Neural cell (in vitro differentiated cells): ENCODE results near the gene SEL1L3. TPM values are rescaled to one million over a fixed set of nuclear protein-coding genes. Genes with fewer than 3 reads are reported as not detected.

Source experiments
- H2AFZ ChIP-seq: fragments of 200-600, 300-800 bp; sonication (generic), shearing (Covaris generic); 2 replicates; pipeline ENCODE4 v1.6.0; 2014; ENCODE audit warnings: low read depth, mild to moderate bottlenecking, antibody characterized with exemption, low read length, moderate library complexity
- H3F3A ChIP-seq: fragments of 200-600 bp; shearing (Covaris generic); 2 replicates; pipeline ENCODE4 v1.6.1; 2016; ENCODE audit warnings: mild to moderate bottlenecking, moderate library complexity, mixed read lengths, antibody characterized with exemption, low read length; ENCODE audit not compliant: insufficient read depth, poor library complexity, severe bottlenecking
- H3K27ac ChIP-seq: fragments of 200-600, 300-800 bp; sonication (generic), shearing (Covaris generic); 2 replicates; pipeline ENCODE4 v1.5.1; 2014; ENCODE audit warnings: mild to moderate bottlenecking, low read length, moderate library complexity
- H3K27me3 ChIP-seq: fragments of 300-800, 200-600 bp; sonication (generic), shearing (Covaris generic); 2 replicates; pipeline ENCODE4 v1.6.0; 2014; ENCODE audit warnings: mild to moderate bottlenecking, low read depth, low read length, moderate library complexity; ENCODE audit not compliant: insufficient read depth
- H3K36me3 ChIP-seq: fragments of 300-800, 200-600 bp; sonication (generic), shearing (Covaris generic); 2 replicates; pipeline ENCODE4 v1.5.1; 2014; ENCODE audit warnings: mild to moderate bottlenecking, antibody characterized with exemption, low read length, moderate library complexity; ENCODE audit not compliant: insufficient read depth
- H3K4me2 ChIP-seq: fragments of 300-800, 200-600 bp; sonication (generic), shearing (Covaris generic); 2 replicates; pipeline ENCODE4 v1.6.0; 2014; ENCODE audit warnings: mild to moderate bottlenecking, low read length
- H3K4me3 ChIP-seq: fragments of 300-800, 200-600 bp; sonication (generic), shearing (Covaris generic); 2 replicates; pipeline ENCODE4 v1.5.1; 2014; ENCODE audit warnings: mild to moderate bottlenecking, low read length, moderate library complexity
- H3K79me2 ChIP-seq: fragments of 200-600 bp; shearing (Covaris generic); replicated peaks from 2 replicates; pipeline ENCODE4 v1.6.0; 2014; ENCODE audit warnings: mild to moderate bottlenecking, low read length, moderate library complexity; ENCODE audit not compliant: insufficient read depth
- H3K9ac ChIP-seq: fragments of 300-800, 200-600 bp; sonication (generic), shearing (Covaris generic); 2 replicates; pipeline ENCODE4 v1.6.1; 2016; ENCODE audit warnings: mild to moderate bottlenecking, low read length, mixed read lengths
- H3K9me2 ChIP-seq: fragments of 200-600 bp; shearing (Covaris generic); 2 replicates; pipeline ENCODE4 v1.6.1; 2016; ENCODE audit warnings: mild to moderate bottlenecking, low read length, mixed read lengths; ENCODE audit not compliant: insufficient read depth
- H3K9me3 ChIP-seq: fragments of 200-600, 300-800 bp; sonication (generic), shearing (Covaris generic); 2 replicates; pipeline ENCODE4 v1.6.1; 2016; ENCODE audit warnings: mild to moderate bottlenecking, mixed run types, low read length, moderate library complexity, mixed read lengths
- H4K20me1 ChIP-seq: fragments of 200-600 bp; shearing (Covaris generic); 2 replicates; pipeline ENCODE4 v1.6.1; 2016; ENCODE audit warnings: mild to moderate bottlenecking, mixed run types; ENCODE audit not compliant: insufficient read depth
- EP300 ChIP-seq: fragments of 450-650 bp; conservative IDR thresholded peaks from 2 replicates; pipeline ENCODE4 v1.6.1; 2014; ENCODE audit warnings: antibody characterized with exemption, mild to moderate bottlenecking, moderate library complexity; ENCODE audit not compliant: poor library complexity, severe bottlenecking
- EZH2 ChIP-seq: fragments of 200-600, 300-800 bp; shearing (Covaris generic), sonication (generic); IDR thresholded peaks from 2 replicates; pipeline ENCODE4 v1.6.1; 2014; ENCODE audit warnings: antibody characterized with exemption, low read length, borderline replicate concordance, mild to moderate bottlenecking; ENCODE audit not compliant: insufficient read depth, poor library complexity, severe bottlenecking
- MXI1 ChIP-seq: fragments of 450-650 bp; conservative IDR thresholded peaks from 2 replicates; pipeline ENCODE4 v1.6.1; 2014; ENCODE audit warnings: antibody characterized with exemption, mild to moderate bottlenecking; ENCODE audit not compliant: poor library complexity, severe bottlenecking
- POLR2AphosphoS5 ChIP-seq: IDR thresholded peaks from 2 replicates; pipeline ENCODE4 v1.6.1; 2012
- RAD21 ChIP-seq: fragments of 450-650 bp; conservative IDR thresholded peaks from 2 replicates; pipeline ENCODE4 v1.6.1; 2014; ENCODE audit warnings: antibody characterized with exemption, mild to moderate bottlenecking, moderate library complexity
- SMC3 ChIP-seq: fragments of 450-650 bp; conservative IDR thresholded peaks from 2 replicates; pipeline ENCODE4 v1.6.1; 2014; ENCODE audit warnings: antibody characterized with exemption, mild to moderate bottlenecking, moderate library complexity; ENCODE audit not compliant: poor library complexity
- TAF1 ChIP-seq: IDR thresholded peaks from 2 replicates; pipeline ENCODE4 v1.6.1; 2012; ENCODE audit warnings: low read depth
- polyA plus RNA-seq: library from polyadenylated mRNA; depleted of rRNA; stranded (reverse); fragments of >200 nt; gene quantifications from 2 replicates; pipeline ENCODE4 v1.2.3, GENCODE V29; 2014
- TF ChIP-seq, protein P1 (sequence below): IDR thresholded peaks from 2 replicates; pipeline ENCODE4 v1.6.1; 2012; ENCODE audit warnings: borderline replicate concordance
- TF ChIP-seq, protein P2 (sequence below): fragments of 450-650 bp; IDR thresholded peaks from 2 replicates; pipeline ENCODE4 v1.5.1; 2014; ENCODE audit warnings: antibody characterized with exemption, mild to moderate bottlenecking, moderate library complexity; ENCODE audit not compliant: poor library complexity, severe bottlenecking

Gene SEL1L3
- polyA plus RNA-seq, 1 donor from 2014 or later, result 2.0 TPM

DNA sequence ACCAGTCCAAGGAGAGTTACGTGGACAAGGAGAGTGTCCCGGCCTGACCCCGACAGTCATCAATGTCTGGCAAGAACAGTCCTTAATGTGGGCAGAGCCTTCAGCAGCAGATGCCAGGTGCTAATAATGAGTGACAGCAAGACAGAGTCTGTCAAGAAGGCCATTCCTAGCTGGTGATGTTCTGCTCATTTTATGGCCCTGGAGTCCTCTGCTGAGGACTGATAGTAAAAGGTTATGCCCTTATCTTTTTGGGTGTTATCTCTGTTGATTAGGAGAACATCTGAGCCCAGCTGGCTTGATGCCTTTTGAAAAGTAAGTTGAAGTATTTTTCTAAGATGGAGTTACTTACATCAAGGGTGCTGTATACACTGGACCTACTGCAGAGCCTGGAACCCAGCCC is 139.8 kb downstream of the SEL1L3 start:
- no peaks in the 10 kb centered on the region for H3K9me3 ChIP-seq
- no peaks in the 10 kb centered on the region for H3K79me2 ChIP-seq
- H3K9ac ChIP-seq, result no peak overlapping the region
- no peak overlapping the region for H3K27ac ChIP-seq
- no peaks in the 10 kb centered on the region for H3F3A ChIP-seq
- no peaks in the 10 kb centered on the region for H3K36me3 ChIP-seq
- no peak overlapping the region for H2AFZ ChIP-seq
- H3K4me2 ChIP-seq, result no peak overlapping the region
- no peaks in the 10 kb centered on the region for H3K9me2 ChIP-seq
- TF ChIP-seq, protein P1, sequence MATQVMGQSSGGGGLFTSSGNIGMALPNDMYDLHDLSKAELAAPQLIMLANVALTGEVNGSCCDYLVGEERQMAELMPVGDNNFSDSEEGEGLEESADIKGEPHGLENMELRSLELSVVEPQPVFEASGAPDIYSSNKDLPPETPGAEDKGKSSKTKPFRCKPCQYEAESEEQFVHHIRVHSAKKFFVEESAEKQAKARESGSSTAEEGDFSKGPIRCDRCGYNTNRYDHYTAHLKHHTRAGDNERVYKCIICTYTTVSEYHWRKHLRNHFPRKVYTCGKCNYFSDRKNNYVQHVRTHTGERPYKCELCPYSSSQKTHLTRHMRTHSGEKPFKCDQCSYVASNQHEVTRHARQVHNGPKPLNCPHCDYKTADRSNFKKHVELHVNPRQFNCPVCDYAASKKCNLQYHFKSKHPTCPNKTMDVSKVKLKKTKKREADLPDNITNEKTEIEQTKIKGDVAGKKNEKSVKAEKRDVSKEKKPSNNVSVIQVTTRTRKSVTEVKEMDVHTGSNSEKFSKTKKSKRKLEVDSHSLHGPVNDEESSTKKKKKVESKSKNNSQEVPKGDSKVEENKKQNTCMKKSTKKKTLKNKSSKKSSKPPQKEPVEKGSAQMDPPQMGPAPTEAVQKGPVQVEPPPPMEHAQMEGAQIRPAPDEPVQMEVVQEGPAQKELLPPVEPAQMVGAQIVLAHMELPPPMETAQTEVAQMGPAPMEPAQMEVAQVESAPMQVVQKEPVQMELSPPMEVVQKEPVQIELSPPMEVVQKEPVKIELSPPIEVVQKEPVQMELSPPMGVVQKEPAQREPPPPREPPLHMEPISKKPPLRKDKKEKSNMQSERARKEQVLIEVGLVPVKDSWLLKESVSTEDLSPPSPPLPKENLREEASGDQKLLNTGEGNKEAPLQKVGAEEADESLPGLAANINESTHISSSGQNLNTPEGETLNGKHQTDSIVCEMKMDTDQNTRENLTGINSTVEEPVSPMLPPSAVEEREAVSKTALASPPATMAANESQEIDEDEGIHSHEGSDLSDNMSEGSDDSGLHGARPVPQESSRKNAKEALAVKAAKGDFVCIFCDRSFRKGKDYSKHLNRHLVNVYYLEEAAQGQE, result no peak
- TF ChIP-seq POLR2AphosphoS5 (no peak), TAF1 (no peak), SMC3 (no peak), EZH2 (no peak), MXI1 (no peak), RAD21 (no peak), EP300 (no peak)
- TF ChIP-seq, protein P2, sequence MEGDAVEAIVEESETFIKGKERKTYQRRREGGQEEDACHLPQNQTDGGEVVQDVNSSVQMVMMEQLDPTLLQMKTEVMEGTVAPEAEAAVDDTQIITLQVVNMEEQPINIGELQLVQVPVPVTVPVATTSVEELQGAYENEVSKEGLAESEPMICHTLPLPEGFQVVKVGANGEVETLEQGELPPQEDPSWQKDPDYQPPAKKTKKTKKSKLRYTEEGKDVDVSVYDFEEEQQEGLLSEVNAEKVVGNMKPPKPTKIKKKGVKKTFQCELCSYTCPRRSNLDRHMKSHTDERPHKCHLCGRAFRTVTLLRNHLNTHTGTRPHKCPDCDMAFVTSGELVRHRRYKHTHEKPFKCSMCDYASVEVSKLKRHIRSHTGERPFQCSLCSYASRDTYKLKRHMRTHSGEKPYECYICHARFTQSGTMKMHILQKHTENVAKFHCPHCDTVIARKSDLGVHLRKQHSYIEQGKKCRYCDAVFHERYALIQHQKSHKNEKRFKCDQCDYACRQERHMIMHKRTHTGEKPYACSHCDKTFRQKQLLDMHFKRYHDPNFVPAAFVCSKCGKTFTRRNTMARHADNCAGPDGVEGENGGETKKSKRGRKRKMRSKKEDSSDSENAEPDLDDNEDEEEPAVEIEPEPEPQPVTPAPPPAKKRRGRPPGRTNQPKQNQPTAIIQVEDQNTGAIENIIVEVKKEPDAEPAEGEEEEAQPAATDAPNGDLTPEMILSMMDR, result no peak
- H4K20me1 ChIP-seq, result no peaks in the 10 kb centered on the region
- H3K4me3 ChIP-seq, result no peak overlapping the region
- H3K27me3 ChIP-seq, result no peaks in the 10 kb centered on the region

DNA sequence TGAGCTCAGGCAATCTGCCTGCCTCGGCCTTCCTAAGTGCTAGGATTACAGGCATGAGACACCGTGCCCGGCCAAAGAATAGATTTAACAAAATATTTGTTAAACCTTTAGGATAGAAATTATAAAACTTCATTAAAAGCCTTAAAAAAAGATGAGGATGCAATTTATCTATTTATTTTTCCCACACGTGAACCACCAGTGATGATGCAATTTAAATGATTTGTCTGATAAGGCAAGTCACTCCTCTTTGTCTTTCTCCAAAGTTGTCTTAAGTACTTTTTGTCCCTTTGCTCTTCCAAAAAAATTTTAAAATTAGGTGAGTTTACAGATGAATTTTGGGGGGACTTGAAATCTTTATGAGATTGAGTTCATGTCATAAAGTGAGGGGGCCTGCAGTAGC is 149.0 kb downstream of the SEL1L3 start:
- H2AFZ ChIP-seq, result no peak overlapping the region
- no peak overlapping the region for H3K4me2 ChIP-seq
- H3K79me2 ChIP-seq, result no peaks in the 10 kb centered on the region
- H4K20me1 ChIP-seq, result no peaks in the 10 kb centered on the region
- H3F3A ChIP-seq, result no peaks in the 10 kb centered on the region
- H3K27ac ChIP-seq, result no peak overlapping the region
- no peak for TF ChIP-seq TAF1
- TF ChIP-seq EP300, result no peak
- TF ChIP-seq POLR2AphosphoS5, result no peak
- TF ChIP-seq MXI1, result no peak
- no peak for TF ChIP-seq SMC3
- TF ChIP-seq, protein P2, result no peak
- TF ChIP-seq, protein P1, result no peak
- no peak for TF ChIP-seq EZH2
- TF ChIP-seq RAD21, result no peak
- H3K36me3 ChIP-seq, result no peaks in the 10 kb centered on the region
- no peak overlapping the region for H3K4me3 ChIP-seq
- no peaks in the 10 kb centered on the region for H3K9me3 ChIP-seq
- no peaks in the 10 kb centered on the region for H3K27me3 ChIP-seq
- H3K9me2 ChIP-seq, result no peaks in the 10 kb centered on the region
- no peak overlapping the region for H3K9ac ChIP-seq
